ENCODE measurements around the gene KCNJ18. TPM values are rescaled to one million over a fixed set of nuclear protein-coding genes. Genes with fewer than 3 reads are reported as not detected.
"Not testable (repeated sequence)": the region's sequence is repeated elsewhere in the genome, so short reads cannot be mapped to it uniquely, and the experiment has no call there.

KCNJ18 gene
- total RNA-seq, 1 donor from 2014 or later: not detected

DNA sequence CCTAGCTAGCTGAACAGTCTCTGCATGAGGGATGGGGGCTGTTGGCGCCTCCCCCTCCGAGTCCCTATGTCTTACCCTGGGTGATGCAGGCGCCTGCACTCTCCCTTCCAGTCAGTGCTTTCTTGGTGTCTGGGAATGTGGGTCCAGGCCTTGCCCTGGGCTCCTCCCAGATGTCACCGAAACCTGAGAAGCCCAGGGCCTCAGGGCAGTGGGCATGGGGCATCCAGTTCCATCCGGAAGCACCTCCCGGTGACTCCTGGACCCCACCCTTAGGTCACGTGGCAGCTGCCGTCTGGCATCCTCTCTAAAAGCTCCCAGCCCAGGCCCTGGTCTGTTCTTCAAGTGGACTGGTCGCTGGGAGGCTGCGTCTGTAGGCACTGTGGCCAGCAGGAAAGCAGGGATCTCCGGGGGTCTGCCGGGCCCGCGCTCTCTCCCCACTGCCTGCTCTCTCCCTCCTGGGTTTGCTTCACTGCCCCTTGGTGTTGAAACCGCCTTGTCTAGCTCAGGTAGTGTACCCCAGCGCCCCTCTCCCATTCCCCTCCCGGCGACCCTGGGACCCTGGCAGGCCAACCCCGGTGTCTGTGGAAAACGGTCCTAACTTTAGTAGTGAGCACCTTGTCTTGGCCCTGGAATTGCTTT lies 6.2 kb downstream of the KCNJ18 start:
- H3K9me3 ChIP-seq; H3K27ac ChIP-seq; DNase-seq (ENCODE audit: low spot score in 2 of 2); H3K4me1 ChIP-seq; intact Hi-C loops (cut with DNase I); H3K27me3 ChIP-seq; H3K36me3 ChIP-seq; H3K4me3 ChIP-seq: not testable (repeated sequence)

DNA sequence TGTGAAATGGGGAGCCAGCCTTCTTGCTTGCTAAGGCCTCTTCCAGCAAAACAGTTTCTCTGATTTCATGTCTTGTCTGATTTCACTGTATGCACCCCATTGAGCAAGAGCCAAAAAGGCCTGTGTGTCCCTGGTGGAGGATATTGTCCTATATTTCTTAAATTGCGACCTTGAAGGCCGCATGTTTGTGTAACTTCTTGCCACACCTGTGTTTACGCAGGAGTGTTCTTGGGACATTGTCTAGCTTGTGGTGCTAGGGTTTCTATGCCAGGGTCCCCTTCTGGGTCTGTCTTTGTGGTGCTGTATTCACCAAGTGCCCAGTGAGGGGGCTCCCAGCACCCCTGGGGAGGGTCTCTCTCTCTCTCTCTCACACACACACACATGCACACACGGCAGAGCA lies 6.8 kb downstream of the KCNJ18 start:
- H3K27me3 ChIP-seq; H3K4me3 ChIP-seq; DNase-seq (ENCODE audit: low spot score in 2 of 2); H3K27ac ChIP-seq; intact Hi-C loops (cut with DNase I); H3K36me3 ChIP-seq; H3K9me3 ChIP-seq; H3K4me1 ChIP-seq: not testable (repeated sequence)

DNA sequence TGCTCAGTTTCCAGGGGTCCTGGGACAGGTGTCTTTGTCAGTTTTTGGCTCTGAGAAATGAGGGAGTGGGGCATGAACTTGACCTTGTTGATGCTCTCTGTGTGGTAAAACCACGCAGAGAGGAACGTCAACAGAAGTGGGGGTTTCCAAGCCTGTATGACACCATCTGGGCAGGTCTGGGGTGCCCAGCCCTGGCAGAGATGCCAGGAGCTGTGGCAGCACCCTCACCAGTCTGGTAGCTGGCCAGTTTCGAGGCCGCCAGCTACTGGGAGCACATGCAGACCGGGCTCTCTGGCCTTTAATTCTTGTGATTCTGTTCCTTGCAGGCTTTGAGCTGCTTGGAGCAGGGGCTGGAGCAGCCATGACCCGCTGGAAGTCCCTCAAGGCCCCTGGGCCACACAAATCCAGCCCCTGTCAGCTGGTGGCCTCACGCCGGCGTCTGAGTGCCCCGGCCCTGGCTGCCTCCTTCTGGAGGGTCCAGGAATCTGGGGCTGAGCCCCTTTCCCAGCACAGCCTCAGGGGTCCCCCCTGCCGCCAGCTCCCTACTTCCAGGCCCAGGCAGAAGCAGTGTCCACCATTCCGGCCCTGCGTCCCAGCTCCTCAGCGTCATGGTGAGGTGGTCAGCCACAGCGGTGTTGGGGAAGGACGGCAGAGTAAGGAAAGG lies 7.4 kb downstream of the KCNJ18 start:
- H3K4me3 ChIP-seq; DNase-seq (ENCODE audit: low spot score in 2 of 2); H3K27ac ChIP-seq; H3K9me3 ChIP-seq; H3K27me3 ChIP-seq; H3K4me1 ChIP-seq; intact Hi-C loops (cut with DNase I); H3K36me3 ChIP-seq: not testable (repeated sequence)

- H3K9me3 ChIP-seq; intact Hi-C loops (cut with DNase I); H3K4me3 ChIP-seq; H3K36me3 ChIP-seq; DNase-seq (ENCODE audit: low spot score in 2 of 2); H3K4me1 ChIP-seq; H3K27me3 ChIP-seq; H3K27ac ChIP-seq: not testable (repeated sequence)
Observed at GRCh38 chr17:21701090-21701489, 8.8 kb downstream of the KCNJ18 start.

DNA sequence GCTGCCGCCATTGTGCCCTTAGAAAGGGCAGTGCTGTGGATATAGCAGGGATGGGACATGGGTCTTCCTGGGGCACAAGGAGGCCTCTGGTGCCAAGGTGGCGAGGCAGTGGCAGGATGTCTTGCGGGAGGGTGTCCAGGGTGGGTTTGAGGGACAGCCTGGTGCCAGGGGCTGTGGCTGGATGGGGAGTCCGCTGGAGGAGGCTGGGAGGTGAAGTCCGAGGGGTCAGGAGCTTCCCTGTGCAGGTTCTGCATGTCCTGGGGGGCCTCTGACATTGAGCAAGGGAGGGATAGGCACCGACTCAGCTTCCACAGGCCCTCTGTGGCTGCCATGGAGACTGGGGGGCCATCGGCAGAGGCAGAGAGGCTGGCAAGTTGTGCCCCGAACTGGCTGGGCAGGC lies 9.7 kb downstream of the KCNJ18 start:
- DNase-seq (ENCODE audit: low spot score in 2 of 2): not testable (repeated sequence)

DNA sequence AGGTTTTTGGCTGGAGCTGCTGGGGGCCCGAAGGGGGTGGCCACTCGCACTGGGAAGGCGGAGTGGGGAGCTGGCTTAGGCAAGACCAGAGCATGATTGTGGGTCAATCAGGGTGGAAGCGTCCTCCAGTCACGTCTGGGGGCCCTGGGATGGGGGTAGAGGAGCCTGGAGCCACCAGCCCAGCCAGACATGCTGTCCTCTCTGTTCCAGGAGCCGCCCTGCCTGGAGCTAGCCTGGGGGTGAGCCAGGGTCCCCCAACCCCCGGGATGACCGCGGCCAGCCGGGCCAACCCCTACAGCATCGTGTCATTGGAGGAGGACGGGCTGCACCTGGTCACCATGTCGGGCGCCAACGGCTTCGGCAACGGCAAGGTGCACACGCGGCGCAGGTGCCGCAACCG lies 10.2 kb downstream of the KCNJ18 start:
- H3K27ac ChIP-seq; H3K9me3 ChIP-seq; H3K4me1 ChIP-seq; H3K4me3 ChIP-seq; H3K36me3 ChIP-seq; DNase-seq (ENCODE audit: low spot score in 2 of 2); intact Hi-C loops (cut with DNase I); H3K27me3 ChIP-seq: not testable (repeated sequence)

More for the DNA sequence above, 9.7 kb downstream of the KCNJ18 start:
- H3K4me3 ChIP-seq; H3K9me3 ChIP-seq; intact Hi-C loops (cut with DNase I); H3K4me1 ChIP-seq; H3K27ac ChIP-seq; H3K36me3 ChIP-seq; H3K27me3 ChIP-seq: not testable (repeated sequence)

GRCh38 chr17:21702940-21703640 lies 10.8 kb downstream of the KCNJ18 start:
- H3K36me3 ChIP-seq; H3K4me3 ChIP-seq; intact Hi-C loops (cut with DNase I); H3K27me3 ChIP-seq; H3K27ac ChIP-seq; H3K9me3 ChIP-seq; H3K4me1 ChIP-seq; DNase-seq (ENCODE audit: low spot score in 2 of 2): not testable (repeated sequence)

- H3K27me3 ChIP-seq; H3K27ac ChIP-seq; DNase-seq (ENCODE audit: low spot score in 2 of 2); H3K36me3 ChIP-seq; H3K4me3 ChIP-seq; H3K4me1 ChIP-seq; intact Hi-C loops (cut with DNase I); H3K9me3 ChIP-seq: not testable (repeated sequence)
Observed at GRCh38 chr17:21703891-21704872, 11.9 kb downstream of the KCNJ18 start.

- Histone ChIP-seq H3K9me3 (no peaks in the 10 kb centered on the region), H3K27ac (no peak overlapping the region), H3K27me3 (no peaks in the 10 kb centered on the region), H3K4me3 (no peak overlapping the region), H3K4me1 (no peaks in the 10 kb centered on the region), H3K36me3 (no peaks in the 10 kb centered on the region)
- TF ChIP-seq CTCF (IDR thresholded peaks at IDR 0.05): no peak
- intact Hi-C loops (cut with DNase I): no loop called here
- no peak for DNase-seq (ENCODE audit: low spot score in 2 of 2)
Observed at GRCh38 chr17:21705021-21705601, 12.8 kb downstream of the KCNJ18 start.

- H3K4me1 ChIP-seq; DNase-seq (ENCODE audit: low spot score in 2 of 2); H3K27ac ChIP-seq; intact Hi-C loops (cut with DNase I); H3K4me3 ChIP-seq; H3K36me3 ChIP-seq; H3K27me3 ChIP-seq; H3K9me3 ChIP-seq: not testable (repeated sequence)
Observed at GRCh38 chr17:21705746-21706145, 13.4 kb downstream of the KCNJ18 start.

- H3K4me3 ChIP-seq; H3K4me1 ChIP-seq; H3K9me3 ChIP-seq; intact Hi-C loops (cut with DNase I); H3K27ac ChIP-seq; H3K36me3 ChIP-seq; DNase-seq (ENCODE audit: low spot score in 2 of 2); H3K27me3 ChIP-seq: not testable (repeated sequence)
Observed at GRCh38 chr17:21706546-21706945, 14.2 kb downstream of the KCNJ18 start.

DNA sequence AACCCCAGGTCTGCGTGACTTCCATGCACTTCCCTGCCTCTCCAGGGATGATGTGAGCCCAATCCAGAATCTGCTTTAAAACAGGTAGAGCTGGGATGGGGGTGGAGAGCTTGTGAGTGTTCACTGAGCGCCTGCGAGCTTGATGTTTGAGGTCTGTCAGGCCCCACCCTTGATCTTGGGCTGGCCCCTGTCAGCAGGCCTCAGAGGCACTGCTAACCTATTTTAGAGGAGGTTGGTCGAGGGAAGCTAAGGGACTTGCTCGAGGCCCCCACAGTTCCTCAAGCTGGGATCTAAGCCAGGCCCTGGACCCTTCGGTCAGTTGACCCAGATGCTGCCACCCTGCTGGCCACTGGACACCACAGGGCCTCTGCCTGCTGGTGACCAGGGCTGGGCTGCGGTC lies 14.8 kb downstream of the KCNJ18 start:
- H3K27me3 ChIP-seq; DNase-seq (ENCODE audit: low spot score in 2 of 2); H3K4me1 ChIP-seq; H3K27ac ChIP-seq; H3K36me3 ChIP-seq; intact Hi-C loops (cut with DNase I); H3K9me3 ChIP-seq; H3K4me3 ChIP-seq: not testable (repeated sequence)
